Natural killer cell (primary cell): Measurements from ENCODE around the gene HK1. TPM values are rescaled to one million over a fixed set of nuclear protein-coding genes. Genes with fewer than 3 reads are reported as not detected.

Source experiments
- ATAC-seq, 3 donors: fragments of 150-1000 bp in 2 of 3; fragments of 200-7000 bp in 1 of 3; cut with Tn5 transposase; 1 replicate in 1 of 3; 2 replicates in 2 of 3; pipeline ENCODE4 v1.10.0; 2021; ENCODE audit warnings: mild to moderate bottlenecking in 2 of 3, moderate library complexity in 2 of 3
- DNase-seq, 2 donors: peaks; one replicate each; pipeline versions ENCODE4 v3.0.0 to v3.0.0-alpha.2; 2013 to 2021; ENCODE audit warnings: mixed read lengths in 1 of 2
- H3K27ac ChIP-seq: one replicate; pipeline ENCODE4 v1.5.1; 2013; ENCODE audit warnings: mild to moderate bottlenecking, low read length
- H3K27me3 ChIP-seq: one replicate; pipeline ENCODE4 v1.6.1; 2013; ENCODE audit warnings: low read length; ENCODE audit not compliant: control insufficient read depth, insufficient read depth
- H3K36me3 ChIP-seq: one replicate; pipeline ENCODE4 v1.6.1; 2013; ENCODE audit warnings: low read length; ENCODE audit not compliant: control insufficient read depth, insufficient read depth
- H3K4me1 ChIP-seq: one replicate; pipeline ENCODE4 v1.6.1; 2013; ENCODE audit warnings: low read length; ENCODE audit not compliant: control insufficient read depth, insufficient read depth
- H3K4me3 ChIP-seq: one replicate; pipeline ENCODE4 v1.5.1; 2013; ENCODE audit warnings: low read length
- H3K9me3 ChIP-seq: one replicate; pipeline ENCODE4 v1.6.1; 2013; ENCODE audit warnings: low read length; ENCODE audit not compliant: control insufficient read depth, insufficient read depth
- H3K27ac Mint-ChIP-seq, 2 donors: one replicate each; pipeline ENCODE4 v1.8.0; 2022; ENCODE audit warnings: mild to moderate bottlenecking in 2 of 2, mixed read lengths in 2 of 2, moderate library complexity in 1 of 2
- H3K27me3 Mint-ChIP-seq, 2 donors: one replicate each; pipeline ENCODE4 v1.8.0; 2022; ENCODE audit warnings: low read depth in 2 of 2, mixed read lengths in 2 of 2
- H3K36me3 Mint-ChIP-seq: one replicate; pipeline ENCODE4 v1.8.0; 2022; ENCODE audit warnings: mixed read lengths
- H3K4me1 Mint-ChIP-seq, 2 donors: one replicate each; pipeline ENCODE4 v1.8.0; 2022; ENCODE audit warnings: mixed read lengths in 2 of 2
- H3K4me3 Mint-ChIP-seq: one replicate; pipeline ENCODE4 v1.8.0; 2022; ENCODE audit warnings: mild to moderate bottlenecking, moderate library complexity, mixed read lengths
- H3K9me3 Mint-ChIP-seq, 2 donors: one replicate each; pipeline ENCODE4 v1.8.0; 2022; ENCODE audit warnings: mixed read lengths in 2 of 2
- CTCF ChIP-seq: fragments of 200-600 bp; IDR thresholded peaks from one replicate; pipeline ENCODE4 v1.8.0; 2022; ENCODE audit warnings: antibody characterized with exemption
- WGBS: methylation state at CpG from one replicate; pipeline ENCODE4 v1.1.7; 2013; ENCODE audit warnings: missing lambda C conversion rate; ENCODE audit not compliant: insufficient coverage; 5-methylcytosine and 5-hydroxymethylcytosine counted together
- intact Hi-C: fragments of 100-400 bp; cut with micrococcal nuclease; formaldehyde crosslinking; loops from one replicate; pipeline ENCODE4 v1.14.2; 2022
- total RNA-seq, 4 donors: library from RNA; stranded (reverse); fragments of 120-200 nt in 1 of 4; gene quantifications; one replicate each; pipeline versions ENCODE4 v1.2.3 to v1.2.4, GENCODE V29; 2013 to 2022

Gene HK1
- total RNA-seq, 3 donors from 2014 or later (not counting 1 experiment from before 2014, with no cell fraction given), result 58.4 to 72.6 (median 69.5) TPM

GRCh38 chr10:69434169-69434568 lies 155.9 kb downstream of the HK1 start:
- 93% methylated on average over 2 of the region's 2 CpGs for WGBS
- no peak for TF ChIP-seq CTCF
- Mint-ChIP-seq H3K27ac (no peak overlapping the region), H3K27me3 (peaks cover 6 to 38% of the 10 kb centered on the region in 2 donors), H3K4me1 (no peaks in the 10 kb centered on the region), H3K4me3 (no peak overlapping the region), H3K36me3 (no peaks in the 10 kb centered on the region), H3K9me3 (no peaks in the 10 kb centered on the region)
- ATAC-seq (no peak), DNase-seq (no peak)
- no peak overlapping the region for H3K27ac ChIP-seq
- no peak overlapping the region for H3K4me3 ChIP-seq
- no peaks in the 10 kb centered on the region for H3K27me3 ChIP-seq
- intact Hi-C loops, result no loop called here
- H3K9me3 ChIP-seq, result no peaks in the 10 kb centered on the region
- H3K36me3 ChIP-seq, result no peaks in the 10 kb centered on the region
- peaks cover under 1% of the 10 kb centered on the region for H3K4me1 ChIP-seq

GRCh38 chr10:69434926-69435325 lies 156.6 kb downstream of the HK1 start:
- WGBS, result 96% methylated on average over 11 of the region's 11 CpGs
- Mint-ChIP-seq H3K27ac (no peak overlapping the region), H3K4me3 (no peak overlapping the region), H3K4me1 (no peaks in the 10 kb centered on the region), H3K36me3 (no peaks in the 10 kb centered on the region), H3K9me3 (no peaks in the 10 kb centered on the region), H3K27me3 (peaks cover 9 to 38% of the 10 kb centered on the region in 2 donors)
- intact Hi-C loops, result no loop called here
- no peaks in the 10 kb centered on the region for H3K27me3 ChIP-seq
- no peaks in the 10 kb centered on the region for H3K36me3 ChIP-seq
- DNase-seq (no peak), ATAC-seq (no peak)
- peaks cover 4% of the 10 kb centered on the region for H3K4me1 ChIP-seq
- H3K27ac ChIP-seq, result no peak overlapping the region
- H3K9me3 ChIP-seq, result no peaks in the 10 kb centered on the region
- H3K4me3 ChIP-seq, result no peak overlapping the region
- TF ChIP-seq CTCF, result no peak

GRCh38 chr10:69435966-69436520 lies 157.7 kb downstream of the HK1 start:
- no peaks in the 10 kb centered on the region for H3K36me3 Mint-ChIP-seq
- no peak for ATAC-seq
- H3K9me3 Mint-ChIP-seq, result no peaks in the 10 kb centered on the region
- no peak overlapping the region for H3K27ac Mint-ChIP-seq
- intact Hi-C loops, result no loop called here
- no peak overlapping the region for H3K4me3 ChIP-seq
- 92% methylated on average over 14 of the region's 14 CpGs for WGBS
- no peaks in the 10 kb centered on the region for H3K9me3 ChIP-seq
- H3K27me3 Mint-ChIP-seq, result peaks cover 9 to 38% of the 10 kb centered on the region in 2 donors
- TF ChIP-seq CTCF, result no peak
- H3K4me1 ChIP-seq, result peaks cover 4% of the 10 kb centered on the region
- no peaks in the 10 kb centered on the region for H3K36me3 ChIP-seq
- H3K27ac ChIP-seq, result no peak overlapping the region
- H3K4me1 Mint-ChIP-seq, result no peaks in the 10 kb centered on the region
- no peak for DNase-seq
- H3K27me3 ChIP-seq, result no peaks in the 10 kb centered on the region
- H3K4me3 Mint-ChIP-seq, result no peak overlapping the region
